Tibial nerve (tissue), 4 donors: Measurements from ENCODE around the gene SVIL.

Experiments used
- EP300 ChIP-seq, 2 donors: sonication (generic); formaldehyde crosslinking; IDR thresholded peaks; one replicate each; pipeline ENCODE4 v1.6.1; 2017; ENCODE audit warnings: antibody characterized with exemption in 2 of 2, mild to moderate bottlenecking in 1 of 2
- POLR2A ChIP-seq, 2 donors: fragments of 450-650 bp; IDR thresholded peaks; one replicate each; pipeline ENCODE4 v1.6.1; 2017; ENCODE audit warnings: antibody characterized with exemption in 2 of 2, mild to moderate bottlenecking in 2 of 2, moderate library complexity in 2 of 2
- TF ChIP-seq, protein P1 (sequence below), 5 experiments: fragments of 200-600 bp in 3 of 5; fragments of 450-650 bp in 2 of 5; sonication (generic) in 3 of 5; IDR thresholded peaks; one replicate each; pipeline ENCODE4 v1.5.1; 2016 to 2019; ENCODE audit warnings: antibody characterized with exemption in 5 of 5, mild to moderate bottlenecking in 3 of 5, moderate library complexity in 2 of 5

DNA sequence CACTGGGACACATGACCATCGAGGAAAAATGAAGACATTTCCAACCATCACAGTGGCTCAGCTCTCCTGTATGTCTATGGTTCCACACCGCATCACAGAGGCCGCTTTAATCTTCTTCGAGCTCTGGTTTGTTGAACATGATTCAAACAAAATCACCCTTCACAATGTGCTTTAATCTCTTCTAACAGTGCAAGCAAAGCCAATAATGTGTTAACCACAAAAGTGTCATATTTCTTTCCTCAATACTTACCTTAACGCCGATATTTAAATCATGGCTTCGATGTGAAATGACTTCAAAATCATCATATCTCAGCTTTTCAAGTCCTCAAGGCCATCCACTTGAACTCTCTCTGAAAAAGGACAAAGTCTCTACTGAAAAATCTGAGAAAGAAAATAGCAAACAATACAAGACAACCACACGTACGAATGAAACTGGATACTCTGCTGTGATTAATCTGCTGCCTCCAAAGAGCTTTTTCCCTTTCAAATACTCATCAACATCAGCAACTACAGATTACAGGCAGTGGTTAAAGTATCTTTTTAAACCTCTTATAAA is 23.0 kb upstream of the SVIL start:
- TF ChIP-seq, protein P1, sequence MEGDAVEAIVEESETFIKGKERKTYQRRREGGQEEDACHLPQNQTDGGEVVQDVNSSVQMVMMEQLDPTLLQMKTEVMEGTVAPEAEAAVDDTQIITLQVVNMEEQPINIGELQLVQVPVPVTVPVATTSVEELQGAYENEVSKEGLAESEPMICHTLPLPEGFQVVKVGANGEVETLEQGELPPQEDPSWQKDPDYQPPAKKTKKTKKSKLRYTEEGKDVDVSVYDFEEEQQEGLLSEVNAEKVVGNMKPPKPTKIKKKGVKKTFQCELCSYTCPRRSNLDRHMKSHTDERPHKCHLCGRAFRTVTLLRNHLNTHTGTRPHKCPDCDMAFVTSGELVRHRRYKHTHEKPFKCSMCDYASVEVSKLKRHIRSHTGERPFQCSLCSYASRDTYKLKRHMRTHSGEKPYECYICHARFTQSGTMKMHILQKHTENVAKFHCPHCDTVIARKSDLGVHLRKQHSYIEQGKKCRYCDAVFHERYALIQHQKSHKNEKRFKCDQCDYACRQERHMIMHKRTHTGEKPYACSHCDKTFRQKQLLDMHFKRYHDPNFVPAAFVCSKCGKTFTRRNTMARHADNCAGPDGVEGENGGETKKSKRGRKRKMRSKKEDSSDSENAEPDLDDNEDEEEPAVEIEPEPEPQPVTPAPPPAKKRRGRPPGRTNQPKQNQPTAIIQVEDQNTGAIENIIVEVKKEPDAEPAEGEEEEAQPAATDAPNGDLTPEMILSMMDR (IDR thresholded peaks at IDR 0.05): no peak
- no peak for TF ChIP-seq EP300 (IDR thresholded peaks at IDR 0.05)
- no peak for TF ChIP-seq POLR2A (IDR thresholded peaks at IDR 0.05)
